Measurements from ENCODE around the gene ZNF669. TPM values are rescaled to one million over a fixed set of nuclear protein-coding genes. Genes with fewer than 3 reads are reported as not detected.
"Not testable (repeated sequence)": the region's sequence is repeated elsewhere in the genome, so short reads cannot be mapped to it uniquely, and the experiment has no call there.

Gene ZNF669
- 1 to 10 TPM; 8.2 to 9.2 TPM for total RNA-seq

DNA sequence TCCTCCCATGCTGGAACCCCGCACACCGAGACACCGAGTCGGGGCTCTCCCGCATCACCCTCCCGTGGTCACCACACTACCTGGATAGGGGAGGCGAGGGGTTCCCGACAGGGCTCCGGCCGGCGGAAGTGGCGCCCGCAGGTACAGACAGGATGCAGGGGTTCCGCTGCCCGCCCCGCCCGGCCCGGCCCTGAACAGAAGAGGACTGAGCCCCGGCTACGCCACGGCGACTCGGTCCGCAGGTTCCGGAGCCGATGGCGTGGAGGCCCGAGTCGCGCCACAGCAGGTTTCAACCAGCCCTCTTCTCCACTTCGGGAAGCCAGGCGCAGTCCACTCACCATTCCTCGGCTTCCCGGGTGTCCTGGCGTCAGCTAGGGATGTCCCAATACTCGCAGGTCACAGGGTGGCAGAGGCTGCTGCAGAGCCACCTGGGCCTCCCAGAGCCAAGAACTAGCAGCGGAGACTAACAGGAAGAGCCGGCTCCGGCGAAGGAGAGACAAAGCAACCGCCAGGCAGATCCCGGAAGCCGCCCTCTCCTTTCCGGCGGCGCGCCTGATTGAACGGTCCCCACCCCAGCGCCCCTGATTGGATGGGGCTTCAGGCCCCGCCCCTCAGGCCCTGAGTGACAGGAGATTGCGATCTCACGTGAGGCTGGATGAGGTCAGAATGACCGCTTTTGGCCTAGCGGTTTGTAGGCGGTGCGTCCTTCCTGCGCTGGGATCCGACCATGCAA is at the start of gene ZNF669:
Gene ZNF669, minus strand, starts transcription at position 498 of the 733 bp plus-strand sequence. Its CDS starts 157 bp downstream, at position 341.
- peaks cover 29% of the 10 kb centered on the region for H3K9me3 Mint-ChIP-seq (ENCODE audit: low read depth)
- ATAC-seq: peak; percentile 99
- H3K4me1 Mint-ChIP-seq: peaks cover 15% of the 10 kb centered on the region
- peak; percentile 95 for DNase-seq
- peaks cover 25% of the 10 kb centered on the region for H3K27me3 Mint-ChIP-seq
- H3K27ac Mint-ChIP-seq: peak within 1 kb of the TSS; percentile 90
- H3K4me3 Mint-ChIP-seq: peak within 1 kb of the TSS; percentile 85
- CTCF ChIA-PET: no interaction called here
- H3K36me3 Mint-ChIP-seq: peaks cover 44% of the 10 kb centered on the region

DNA sequence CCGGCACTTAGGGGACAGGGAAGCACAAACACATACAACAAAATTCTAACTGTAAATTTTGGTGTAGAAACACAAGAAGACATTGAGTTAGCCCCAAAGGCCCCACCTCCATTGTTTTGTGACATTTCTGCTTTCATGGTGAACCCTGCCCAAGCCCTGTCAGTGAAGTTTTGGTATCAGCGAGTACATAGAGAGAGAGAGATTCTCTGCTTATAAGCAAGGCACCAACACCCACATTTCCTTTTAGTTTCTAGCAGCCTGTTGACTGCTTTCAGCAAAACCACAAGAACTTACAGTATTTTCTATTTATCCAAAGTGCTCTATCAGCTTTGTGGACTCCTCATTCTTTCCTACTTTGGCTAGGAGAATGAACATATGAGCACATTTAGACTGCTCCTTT is 43.6 kb upstream of the ZNF669 start:
- CTCF ChIA-PET: no interaction called here
- Mint-ChIP-seq H3K4me1 (peaks cover 2% of the 10 kb centered on the region), H3K27me3 (no peaks in the 10 kb centered on the region), H3K36me3 (peaks cover 67% of the 10 kb centered on the region), H3K4me3 (no peak overlapping the region), H3K27ac (no peak overlapping the region), H3K9me3 (ENCODE audit: low read depth) (peaks cover 42% of the 10 kb centered on the region)
- DNase-seq (no peak), ATAC-seq (no peak)

DNA sequence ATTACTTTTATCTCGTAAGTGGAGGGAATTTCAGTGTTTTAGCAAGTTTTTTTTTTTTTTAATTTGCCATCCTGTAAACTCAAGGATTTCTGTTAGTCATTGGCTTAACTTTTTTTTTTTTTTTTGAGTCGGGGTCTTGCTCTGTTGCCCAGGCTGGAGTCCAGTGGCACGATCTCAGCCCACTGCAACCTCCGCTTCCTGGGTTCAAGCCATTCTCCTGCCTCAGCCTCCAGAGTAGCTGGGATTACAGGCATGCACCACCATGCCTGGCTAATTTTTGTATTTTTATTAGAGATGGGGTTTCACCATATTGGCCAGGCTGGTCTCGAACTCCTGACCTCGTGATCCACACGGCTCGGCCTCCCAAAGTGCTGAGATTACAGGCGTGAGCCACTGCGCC is 43.0 kb upstream of the ZNF669 start:
- H3K4me1 Mint-ChIP-seq, DNase-seq, CTCF ChIA-PET, ATAC-seq, H3K27ac Mint-ChIP-seq, H3K27me3 Mint-ChIP-seq, H3K4me3 Mint-ChIP-seq: not testable (repeated sequence)
- Mint-ChIP-seq H3K36me3 (peaks cover 66% of the 10 kb centered on the region), H3K9me3 (ENCODE audit: low read depth) (peaks cover 42% of the 10 kb centered on the region)

DNA sequence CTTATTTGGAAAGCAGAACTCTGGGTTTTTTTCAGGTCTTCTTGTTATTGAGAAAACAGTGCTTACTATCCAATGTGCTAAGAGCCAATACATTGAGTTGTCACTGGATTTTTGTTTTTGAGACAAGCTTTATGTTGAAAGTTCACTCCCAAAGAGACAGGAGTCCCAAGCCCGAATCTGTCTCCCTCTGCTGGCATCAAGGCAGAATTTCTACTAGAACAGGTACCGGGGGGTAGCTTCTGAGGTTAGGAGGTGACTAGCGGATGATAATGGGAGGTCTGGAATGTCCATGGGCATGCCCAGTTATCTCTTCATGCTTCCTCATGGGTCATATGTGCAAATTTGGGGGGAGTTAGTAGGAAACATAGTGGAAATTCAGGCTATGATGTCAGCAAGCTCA is 42.5 kb upstream of the ZNF669 start:
- CTCF ChIA-PET: no interaction called here
- no peak overlapping the region for H3K4me3 Mint-ChIP-seq
- no peaks in the 10 kb centered on the region for H3K27me3 Mint-ChIP-seq

DNA sequence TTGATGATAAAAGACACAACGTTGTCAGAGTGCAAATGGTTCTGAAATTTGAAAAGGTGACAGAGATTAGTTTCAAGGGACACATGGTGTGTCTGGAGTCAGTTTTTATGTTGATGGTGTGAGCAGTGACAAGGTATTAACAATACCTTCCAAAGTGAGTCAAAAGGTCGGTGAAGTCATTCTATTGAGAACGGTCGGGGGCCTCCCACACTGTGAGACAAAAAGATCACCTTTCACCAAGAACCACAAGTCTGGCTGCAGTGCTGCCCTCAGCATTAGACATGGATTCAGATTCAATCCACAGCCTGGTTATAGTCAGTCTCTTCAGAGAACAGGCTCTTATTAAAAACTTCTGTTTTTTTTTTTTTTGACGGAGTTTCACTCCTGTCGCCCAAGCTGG is 41.1 kb upstream of the ZNF669 start:
- H3K4me1 Mint-ChIP-seq: peaks cover 2% of the 10 kb centered on the region
- DNase-seq (no peak), ATAC-seq (no peak)
- CTCF ChIA-PET: no interaction called here
- H3K27ac Mint-ChIP-seq: no peak overlapping the region
- peaks cover 68% of the 10 kb centered on the region for H3K36me3 Mint-ChIP-seq
- H3K4me3 Mint-ChIP-seq: no peak overlapping the region
- peaks cover 42% of the 10 kb centered on the region for H3K9me3 Mint-ChIP-seq (ENCODE audit: low read depth)
- no peaks in the 10 kb centered on the region for H3K27me3 Mint-ChIP-seq

More for the DNA sequence above, 42.5 kb upstream of the ZNF669 start:
- H3K9me3 Mint-ChIP-seq (ENCODE audit: low read depth): peaks cover 41% of the 10 kb centered on the region
- peaks cover 2% of the 10 kb centered on the region for H3K4me1 Mint-ChIP-seq
- ATAC-seq: no peak
- peaks cover 66% of the 10 kb centered on the region for H3K36me3 Mint-ChIP-seq
- H3K27ac Mint-ChIP-seq: no peak overlapping the region
- no peak for DNase-seq

DNA sequence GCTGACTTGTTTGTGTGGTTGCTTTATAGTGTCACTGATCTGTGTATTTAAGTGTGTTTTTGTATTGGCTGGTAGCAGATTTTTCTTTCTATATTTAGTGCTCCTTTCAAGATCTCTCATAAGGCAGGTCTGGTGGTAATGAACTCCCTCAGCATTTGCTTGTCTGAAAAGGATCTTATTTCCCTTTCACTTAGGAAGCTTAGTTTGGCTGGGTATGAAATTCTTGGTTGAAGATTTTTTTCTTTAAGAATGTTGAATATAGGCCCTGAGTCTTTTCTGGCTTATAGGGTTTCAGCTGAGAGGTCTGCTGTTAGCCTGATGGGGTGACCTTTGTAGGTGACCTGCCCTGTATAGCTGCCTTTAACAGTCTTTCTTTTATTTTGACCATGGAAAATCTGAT is 35.4 kb upstream of the ZNF669 start:
- H3K27me3 Mint-ChIP-seq, ATAC-seq, H3K27ac Mint-ChIP-seq, CTCF ChIA-PET, H3K4me3 Mint-ChIP-seq, H3K4me1 Mint-ChIP-seq, DNase-seq: not testable (repeated sequence)
- Mint-ChIP-seq H3K36me3 (peaks cover 57% of the 10 kb centered on the region), H3K9me3 (ENCODE audit: low read depth) (peaks cover 53% of the 10 kb centered on the region)

DNA sequence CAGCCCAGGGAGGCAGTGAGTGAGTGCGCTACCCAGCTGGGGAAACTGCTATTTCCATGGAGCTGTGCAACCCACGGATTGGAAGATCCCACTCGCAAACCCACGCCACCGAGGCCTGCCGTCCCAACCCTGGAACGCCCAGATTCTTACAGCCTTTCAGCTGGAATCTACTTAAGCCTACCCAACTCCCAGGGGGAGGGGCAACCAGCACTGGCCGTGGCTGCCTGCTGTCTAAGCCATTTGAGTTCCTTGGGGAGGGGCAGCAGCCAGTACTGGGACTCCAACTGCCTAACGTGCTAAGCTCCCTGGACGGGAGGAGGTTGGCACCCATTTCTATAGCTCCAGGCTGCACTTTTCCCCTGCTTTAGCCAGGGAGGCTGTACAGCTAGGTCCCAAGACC is 27.1 kb upstream of the ZNF669 start:
- H3K4me1 Mint-ChIP-seq: peaks cover 6% of the 10 kb centered on the region
- peaks cover 58% of the 10 kb centered on the region for H3K36me3 Mint-ChIP-seq
- no peak for ATAC-seq
- DNase-seq: no peak
- H3K27me3 Mint-ChIP-seq: no peaks in the 10 kb centered on the region
- H3K4me3 Mint-ChIP-seq: no peak overlapping the region
- H3K27ac Mint-ChIP-seq: no peak overlapping the region
- CTCF ChIA-PET: no interaction called here
- peaks cover 35% of the 10 kb centered on the region for H3K9me3 Mint-ChIP-seq (ENCODE audit: low read depth)

DNA sequence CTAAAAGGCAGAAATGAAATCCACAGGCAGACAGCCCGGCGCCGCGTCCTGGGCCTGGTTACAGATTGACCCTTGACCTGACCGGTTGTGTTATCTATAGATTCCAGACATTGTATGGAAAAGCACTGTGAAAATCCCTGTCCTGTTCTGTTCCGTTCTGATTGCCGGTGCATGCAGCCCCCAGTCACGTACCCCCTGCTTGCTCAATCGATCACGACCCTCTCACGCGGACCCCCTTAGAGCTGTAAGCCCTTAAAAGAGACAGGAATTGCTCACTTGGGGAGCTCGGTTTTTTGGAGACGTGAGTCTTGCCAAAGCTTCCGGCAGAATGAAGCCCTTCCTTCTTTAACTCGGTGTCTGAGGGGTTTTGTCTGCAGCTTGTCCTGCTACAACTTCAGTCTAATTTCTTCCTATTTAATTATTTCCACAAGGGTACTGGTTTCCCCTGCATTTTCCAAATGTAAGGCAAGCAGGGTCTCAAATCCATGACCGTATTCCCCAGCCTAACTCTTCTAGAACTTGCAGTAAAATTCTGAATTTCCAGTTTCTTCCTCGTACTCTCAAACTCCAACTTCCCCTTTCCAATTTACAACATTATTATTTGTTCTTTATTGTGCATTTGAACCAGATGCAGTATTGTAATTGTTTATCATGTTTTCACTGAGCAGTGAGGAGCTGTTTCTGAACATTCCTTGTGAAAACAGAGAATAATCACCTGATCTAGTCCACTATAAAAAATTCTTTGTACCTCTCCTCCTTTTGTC is 23.5 kb upstream of the ZNF669 start:
- DNase-seq, H3K4me1 Mint-ChIP-seq, H3K27me3 Mint-ChIP-seq, ATAC-seq: not testable (repeated sequence)
- Mint-ChIP-seq H3K36me3 (peaks cover 31% of the 10 kb centered on the region), H3K9me3 (ENCODE audit: low read depth) (peaks cover 14% of the 10 kb centered on the region), H3K4me3 (peak overlapping the region; percentile 72), H3K27ac (peak overlapping the region; percentile 66)
- CTCF ChIA-PET: interaction anchor here (1.1 kb wide), 1 partner anchor 42 kb away, joined by 5 read pairs; no protein-coding TSS in a partner anchor

DNA sequence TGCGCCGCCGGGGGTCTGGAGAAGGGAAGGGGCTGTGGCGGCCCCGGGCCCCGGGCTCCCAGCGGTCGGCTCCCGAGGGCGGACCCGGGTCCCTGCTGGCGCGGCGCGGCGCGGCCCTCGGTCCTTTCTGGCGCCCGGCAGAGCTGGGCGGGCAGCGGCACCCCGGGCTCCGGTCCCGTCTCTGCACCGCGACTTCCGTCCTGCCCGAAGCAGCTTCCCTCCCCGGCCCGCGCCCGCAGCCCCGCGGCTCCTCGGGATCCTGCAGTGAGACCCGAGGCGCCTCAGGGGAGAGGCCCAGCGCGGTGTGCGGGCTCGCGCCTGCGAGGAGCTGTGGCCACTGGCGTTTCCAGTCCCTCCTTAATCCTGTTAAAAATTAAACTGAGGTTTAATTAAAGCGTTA is 22.4 kb upstream of the ZNF669 start:
- H3K36me3 Mint-ChIP-seq: peaks cover 21% of the 10 kb centered on the region
- H3K4me3 Mint-ChIP-seq; CTCF ChIA-PET; H3K9me3 Mint-ChIP-seq (ENCODE audit: low read depth); H3K4me1 Mint-ChIP-seq; H3K27ac Mint-ChIP-seq; DNase-seq; H3K27me3 Mint-ChIP-seq: not testable (repeated sequence)
- ATAC-seq: peak; percentile 75

DNA sequence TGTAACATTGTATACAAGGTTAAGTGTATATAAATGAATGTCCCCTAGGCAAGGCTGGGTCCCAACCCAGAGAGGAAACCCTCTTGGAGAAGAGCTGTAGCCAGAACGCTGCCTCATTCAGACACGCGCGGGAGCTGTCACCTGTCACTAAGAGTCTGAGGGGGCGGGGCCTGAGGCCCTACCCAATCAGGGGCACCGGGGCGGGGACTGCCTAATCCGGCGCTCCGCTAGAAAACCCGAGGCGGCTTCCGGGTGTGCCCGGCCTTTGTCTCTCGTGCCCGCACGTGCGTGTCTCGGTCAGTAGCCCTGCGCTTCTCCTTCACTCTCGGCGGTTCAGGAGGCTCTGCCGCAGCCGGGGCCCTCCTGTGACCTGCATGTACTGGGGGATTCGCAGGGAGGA is 22.0 kb upstream of the ZNF669 start:
- peak; percentile 99 for ATAC-seq
- H3K4me1 Mint-ChIP-seq; H3K27me3 Mint-ChIP-seq; H3K27ac Mint-ChIP-seq; H3K9me3 Mint-ChIP-seq (ENCODE audit: low read depth); DNase-seq; H3K4me3 Mint-ChIP-seq; CTCF ChIA-PET: not testable (repeated sequence)
- H3K36me3 Mint-ChIP-seq: peaks cover 20% of the 10 kb centered on the region

DNA sequence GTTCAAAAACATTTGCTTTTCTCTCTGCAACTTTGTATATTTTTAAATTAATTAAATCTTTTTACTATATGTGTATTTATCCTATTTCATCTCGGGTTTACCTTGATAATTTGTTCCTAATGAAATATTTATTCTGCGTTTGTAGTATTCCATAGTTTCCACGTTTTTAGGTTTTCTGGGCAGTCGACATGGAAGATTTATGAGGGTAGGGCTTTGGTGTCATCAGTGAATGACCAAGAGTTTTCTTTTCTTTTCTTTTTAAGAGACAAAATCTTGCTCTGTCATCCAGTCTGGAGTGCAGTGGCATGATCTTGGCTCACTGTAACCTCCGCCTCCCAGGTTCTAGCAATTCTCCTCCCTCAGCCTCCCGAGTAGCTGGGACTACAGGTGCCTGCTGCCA is 17.2 kb upstream of the ZNF669 start:
- H3K4me1 Mint-ChIP-seq: no peaks in the 10 kb centered on the region
- no peak for ATAC-seq
- H3K9me3 Mint-ChIP-seq (ENCODE audit: low read depth): peaks cover 3% of the 10 kb centered on the region
- no peak for DNase-seq
- no peak overlapping the region for H3K27ac Mint-ChIP-seq
- no peaks in the 10 kb centered on the region for H3K27me3 Mint-ChIP-seq
- H3K36me3 Mint-ChIP-seq: peaks cover 2% of the 10 kb centered on the region
- CTCF ChIA-PET: no interaction called here
- H3K4me3 Mint-ChIP-seq: no peak overlapping the region

DNA sequence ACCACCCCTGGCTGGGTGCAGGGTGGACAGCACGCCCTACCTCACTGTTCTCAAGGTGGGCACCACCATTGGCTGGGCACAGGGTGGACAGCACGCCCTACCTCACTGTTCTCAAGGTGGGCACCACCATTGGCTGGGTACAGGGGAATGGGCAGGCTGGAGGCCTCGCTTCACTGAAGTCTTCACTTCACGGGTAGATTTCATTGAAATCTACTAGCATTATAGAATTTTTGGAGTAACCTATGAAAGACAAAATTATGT is 16.2 kb upstream of the ZNF669 start:
- H3K9me3 Mint-ChIP-seq (ENCODE audit: low read depth); H3K4me3 Mint-ChIP-seq; CTCF ChIA-PET; H3K27ac Mint-ChIP-seq; H3K27me3 Mint-ChIP-seq; H3K4me1 Mint-ChIP-seq; ATAC-seq; H3K36me3 Mint-ChIP-seq; DNase-seq: not testable (repeated sequence)

DNA sequence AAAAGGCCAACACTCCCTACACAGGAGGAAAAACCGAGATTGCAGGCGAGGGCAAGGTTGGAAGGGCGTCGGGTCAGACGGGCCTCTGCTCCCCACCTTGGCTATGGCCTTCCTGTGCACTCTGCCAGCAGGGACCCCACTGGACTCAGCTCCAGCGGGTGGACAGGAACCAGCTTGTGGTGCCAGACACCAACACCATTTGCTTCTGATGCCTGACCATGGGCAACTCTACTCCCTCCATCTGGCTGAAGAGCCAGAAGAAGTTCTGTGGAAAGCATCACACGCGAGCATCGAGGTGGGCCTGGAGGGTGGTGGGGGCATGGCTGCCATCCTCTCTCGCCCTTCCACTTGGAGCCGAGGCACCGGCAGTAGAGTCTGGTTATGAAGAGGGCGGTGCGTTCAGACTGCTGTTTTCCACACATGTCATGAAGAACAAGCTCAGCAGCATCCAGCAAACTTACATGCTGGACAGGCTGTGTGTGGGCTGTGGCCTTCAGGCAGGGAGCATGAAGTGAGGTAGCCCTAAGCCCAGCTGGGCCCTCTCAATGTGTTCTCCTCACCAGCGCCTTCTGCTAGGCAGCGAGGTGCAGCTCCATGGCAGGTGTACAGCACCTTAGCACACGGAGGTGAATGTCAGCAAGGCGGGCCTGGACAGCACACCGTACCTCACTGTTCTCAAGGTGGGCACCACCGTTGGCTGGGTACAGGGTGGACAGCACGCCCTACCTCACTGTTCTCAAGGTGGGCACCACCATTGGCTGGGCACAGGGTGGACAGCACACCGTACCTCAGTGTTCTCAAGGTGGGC is 15.6 kb upstream of the ZNF669 start:
- ATAC-seq (peak; percentile 55), DNase-seq (no peak)
- CTCF ChIA-PET: no interaction called here
- H3K36me3 Mint-ChIP-seq: peaks cover 2% of the 10 kb centered on the region
- H3K4me1 Mint-ChIP-seq: no peaks in the 10 kb centered on the region
- no peaks in the 10 kb centered on the region for H3K27me3 Mint-ChIP-seq
- H3K27ac Mint-ChIP-seq: no peak overlapping the region
- H3K4me3 Mint-ChIP-seq: no peak overlapping the region
- peaks cover 3% of the 10 kb centered on the region for H3K9me3 Mint-ChIP-seq (ENCODE audit: low read depth)
